GM12878 (cell line): ENCODE results near the gene ZNF672. TPM values are rescaled to one million over a fixed set of nuclear protein-coding genes. Genes with fewer than 3 reads are reported as not detected.

Source experiments
- ATAC-seq: fragments of 200-7000 bp; cut with Tn5 transposase; 3 replicates; pipeline ENCODE4 v1.9.1; 2020; ENCODE audit warnings: mild to moderate bottlenecking, moderate library complexity
- BruUV-seq: library from RNA; stranded (reverse); fragments of 400-500 nt; replicated peaks from 2 replicates; lab custom pipeline; 2021; lab: Mats Ljungman, UMichigan
- CTCF ChIA-PET: fragments of 300-600 bp; sonication (Branson Sonifier 250); formaldehyde crosslinking; extraction: SDS; loops from one replicate; lab custom pipeline; 2021; ENCODE audit warnings: inconsistent platforms; lab: Yijun Ruan, JAX
- POLR2A ChIA-PET: fragments of 350-600 bp; formaldehyde crosslinking; extraction: SDS; loops from one replicate; lab custom pipeline; 2021; ENCODE audit warnings: inconsistent platforms; lab: Charles Lee
- RAD21 ChIA-PET: fragments of 300-600 bp; sonication (Branson Sonifier 250); formaldehyde crosslinking; loops from one replicate; lab custom pipeline; 2023; ENCODE audit warnings: antibody characterized with exemption; ENCODE audit not compliant: unreplicated experiment; lab: Charles Lee
- SMC1A ChIA-PET: fragments of 300-600 bp; sonication (Branson Sonifier 250); formaldehyde crosslinking; loops from one replicate; lab custom pipeline; 2023; ENCODE audit not compliant: unreplicated experiment, uncharacterized antibody; lab: Charles Lee
- DNase-seq: peaks from one replicate; pipeline ENCODE4 v3.0.0-alpha.2; 2011; ENCODE audit warnings: low read depth, low spot score
- FAIRE-seq: peaks from 3 replicates; lab custom pipeline; 2011; peaks lifted over from hg19 to GRCh38; lab: Jason Lieb, UNC
- H2AFZ ChIP-seq: 2 replicates; pipeline ENCODE4 v1.6.0; 2011; ENCODE audit warnings: low read depth, low read length, control low read depth; ENCODE audit not compliant: control insufficient read depth
- H3K27ac ChIP-seq: 2 replicates; pipeline ENCODE4 v1.5.1; 2011; ENCODE audit warnings: control low read depth; ENCODE audit not compliant: control insufficient read depth, insufficient read depth
- H3K27me3 ChIP-seq, 2 experiments: replicated peaks in 1 of 2; 2 replicates each; pipeline versions ENCODE4 v1.6.0 to v1.6.1; 2011; ENCODE audit warnings: low read length in 1 of 2; ENCODE audit not compliant: control insufficient read depth in 2 of 2, insufficient read depth in 2 of 2
- H3K36me3 ChIP-seq, 2 experiments: 2 replicates each; pipeline ENCODE4 v1.5.1; 2011; ENCODE audit warnings: low read length in 1 of 2; ENCODE audit not compliant: control insufficient read depth in 2 of 2, insufficient read depth in 2 of 2
- H3K4me1 ChIP-seq: 2 replicates; pipeline ENCODE4 v1.6.1; 2011; ENCODE audit warnings: mild to moderate bottlenecking, low read length, moderate library complexity, mixed read lengths; ENCODE audit not compliant: control insufficient read depth, insufficient read depth
- H3K4me2 ChIP-seq: 2 replicates; pipeline ENCODE4 v1.6.0; 2011; ENCODE audit warnings: control low read depth; ENCODE audit not compliant: control insufficient read depth, insufficient read depth
- H3K4me3 ChIP-seq: fragments of 200-600 bp; sonication (generic); 2 replicates; pipeline ENCODE4 v1.5.1; 2016
- H3K79me2 ChIP-seq: 2 replicates; pipeline ENCODE4 v1.6.0; 2011; ENCODE audit warnings: low read length; ENCODE audit not compliant: control insufficient read depth, insufficient read depth
- H3K9ac ChIP-seq: 2 replicates; pipeline ENCODE4 v1.8.0; 2011; ENCODE audit warnings: low read length, control low read depth, mixed read lengths; ENCODE audit not compliant: control insufficient read depth, insufficient read depth
- H3K9me3 ChIP-seq: replicated peaks from 3 replicates; pipeline ENCODE4 v1.5.1; 2011; ENCODE audit warnings: mild to moderate bottlenecking, low read length; ENCODE audit not compliant: control insufficient read depth, insufficient read depth
- H4K20me1 ChIP-seq: 2 replicates; pipeline ENCODE4 v1.6.0; 2011; ENCODE audit not compliant: control insufficient read depth, insufficient read depth
- BMI1 ChIP-seq: fragments of 450-650 bp; IDR thresholded peaks from 2 replicates; pipeline ENCODE4 v1.6.1; 2016; ENCODE audit warnings: mild to moderate bottlenecking, moderate library complexity, borderline replicate concordance
- CHD2 ChIP-seq: IDR thresholded peaks from 2 replicates; pipeline ENCODE4 v1.6.1; 2011; ENCODE audit warnings: low read depth, low read length, improper control_type of control experiment, borderline replicate concordance
- EED ChIP-seq: sonication (generic); IDR thresholded peaks from 2 replicates; pipeline ENCODE4 v1.6.1; 2016; ENCODE audit warnings: antibody characterized with exemption, low read depth
- IRF3 ChIP-seq: fragments of 450-650 bp; IDR thresholded peaks from 2 replicates; pipeline ENCODE4 v1.6.1; 2014; ENCODE audit warnings: mild to moderate bottlenecking
- MLLT1 ChIP-seq: fragments of 450-650 bp; IDR thresholded peaks from 2 replicates; pipeline ENCODE4 v1.6.1; 2016; ENCODE audit warnings: mild to moderate bottlenecking
- MYC ChIP-seq: IDR thresholded peaks from 2 replicates; pipeline ENCODE4 v1.6.1; 2011; ENCODE audit warnings: mild to moderate bottlenecking, low read length, moderate library complexity, inconsistent platforms; ENCODE audit not compliant: insufficient read depth, insufficient replicate concordance, insufficient read length, severe bottlenecking
- NRF1 ChIP-seq: conservative IDR thresholded peaks from 2 replicates; pipeline ENCODE4 v1.6.1; 2011; ENCODE audit warnings: mild to moderate bottlenecking, low read depth, low read length, improper control_type of control experiment
- POLR2A ChIP-seq: IDR thresholded peaks from 2 replicates; pipeline ENCODE4 v1.6.1; 2011; ENCODE audit warnings: low read depth, mild to moderate bottlenecking, low read length
- RFX5 ChIP-seq: IDR thresholded peaks from 2 replicates; pipeline ENCODE4 v1.6.1; 2011; ENCODE audit warnings: low read depth, low read length, improper control_type of control experiment
- SP1 ChIP-seq: IDR thresholded peaks from one replicate; pipeline ENCODE4 v1.6.1; 2011; ENCODE audit warnings: low read depth, low read length
- SPI1 ChIP-seq: IDR thresholded peaks from 2 replicates; pipeline ENCODE4 v1.6.1; 2011; ENCODE audit warnings: low read depth, mild to moderate bottlenecking, low read length, moderate library complexity, borderline replicate concordance; ENCODE audit not compliant: insufficient read depth
- SREBF1 ChIP-seq: IDR thresholded peaks from 2 replicates; pipeline ENCODE4 v1.6.1; 2012; ENCODE audit warnings: mild to moderate bottlenecking, low read length
- SUPT20H ChIP-seq: IDR thresholded peaks from 2 replicates; pipeline ENCODE4 v1.6.1; 2011; ENCODE audit warnings: low read depth, mild to moderate bottlenecking, low read length, moderate library complexity, borderline replicate concordance; ENCODE audit not compliant: control insufficient read depth
- TCF3 ChIP-seq: IDR thresholded peaks from 2 replicates; pipeline ENCODE4 v1.6.1; 2012; ENCODE audit warnings: low read depth, mild to moderate bottlenecking, low read length, borderline replicate concordance; ENCODE audit not compliant: insufficient read depth
- ZBTB4 ChIP-seq: fragments of 450-650 bp; formaldehyde crosslinking; IDR thresholded peaks from 2 replicates; pipeline ENCODE4 v1.4.0; 2022; ENCODE audit warnings: mild to moderate bottlenecking, moderate library complexity
- WGBS: methylation state at CpG from one replicate; pipeline ENCODE4 v1.1.6; 2016; ENCODE audit warnings: low lambda C conversion rate; ENCODE audit not compliant: insufficient replicate concordance, insufficient coverage; ENCODE audit errors: missing lambda C conversion rate; 5-methylcytosine and 5-hydroxymethylcytosine counted together
- in situ Hi-C: fragments of 300-500 bp; cut with MboI; formaldehyde crosslinking; loops from 9 replicates; pipeline ENCODE4 v1.14.3; 2018; ENCODE audit warnings: mixed read lengths
- intact Hi-C: fragments of 100-400 bp; cut with micrococcal nuclease; formaldehyde crosslinking; loops from one replicate; pipeline ENCODE4 v1.14.2; 2022; ENCODE audit not compliant: unreplicated experiment
- polyA plus RNA-seq, 11 experiments: library from polyadenylated mRNA; depleted of rRNA in 4 of 11; unstranded in 6 of 11; stranded (reverse) in 5 of 11; fragments of >200 nt; fragmentation: Nextera tagmentation in 4 of 11; fragmentation: Illumina TruSeq in 1 of 11; extraction: Ambion mirVana in 4 of 11; extraction: Trizol in 1 of 11; gene quantifications; 1 replicate in 1 of 11; 2 replicates in 10 of 11; pipeline versions ENCODE4 v1.2.1 to v1.2.3, GENCODE V29; 2011 to 2016; ENCODE audit warnings: inconsistent platforms in 2 of 11, missing spikeins in 2 of 11, low read depth in 1 of 11
- total RNA-seq, 4 experiments: library from RNA; depleted of rRNA in 3 of 4; stranded (reverse); fragments of >200 nt in 3 of 4; fragmentation: Illumina TruSeq in 1 of 4; extraction: Trizol in 1 of 4; gene quantifications; 2 replicates each; pipeline versions ENCODE4 v1.2.1 to v1.2.3, GENCODE V29; 2013 to 2021

ZNF672 gene
- total and polyA plus RNA-seq, 10 of the 15 experiments (the other 5 are each of a cell fraction or from before 2014, with no cell fraction given) = 2.9 to 51.3 (median 39.8) TPM

- TF ChIP-seq SREBF1 = no peak
These were observed 34.9 kb downstream of the ZNF672 start (continued) for GRCh38 chr1:248872752-248873408.

GRCh38 chr1:248873409-248873992 is 35.5 kb downstream of the ZNF672 start:
- no peaks in the 10 kb centered on the region for H4K20me1 ChIP-seq
- WGBS = under 1% methylated on average over 40 of the region's 41 CpGs
- ChIA-PET POLR2A (interaction anchor here (1.0 to 2.4 kb wide), 7 partner anchors 8 to 47 kb away, joined by 3 to 22 read pairs (median 10); partner anchors contain the start of genes SH3BP5L, ZNF672 and ZNF692), CTCF (interaction anchor here (1.0 to 3.3 kb wide), 11 partner anchors 8 to 631 kb away, joined by 3 to 27 read pairs (median 5); partner anchors contain the start of genes PGBD2, SH3BP5L and ZNF692), SMC1A (interaction anchor here (0.8 to 3.9 kb wide), 11 partner anchors 8 to 624 kb away, joined by 3 to 24 read pairs (median 4); partner anchors contain the start of genes SH3BP5L, ZNF672 and ZNF692), RAD21 (interaction anchor here (0.8 to 2.5 kb wide), 11 partner anchors 11 to 69 kb away, joined by 3 to 12 read pairs (median 7); partner anchors contain the start of genes PGBD2, SH3BP5L, ZNF672 and ZNF692)
- ATAC-seq (peak; percentile 87), FAIRE-seq (peak; percentile 86), DNase-seq (peak; percentile 98)
- H3K9me3 ChIP-seq = no peaks in the 10 kb centered on the region
- peak overlapping the region; percentile 87 for H3K9ac ChIP-seq
- BruUV-seq = TSS peak; percentile 90
- H3K27ac ChIP-seq = peak overlapping the region; percentile 85
- H2AFZ ChIP-seq = peak overlapping the region; percentile 98
- intact Hi-C loops (loop anchor here (1.0 kb wide), 3 partner anchors 14 to 47 kb away; partner anchors contain the start of genes ZNF672 and ZNF692), in situ Hi-C loops (no loop called here)
- peak overlapping the region; percentile 90 for H3K4me2 ChIP-seq
- H3K36me3 ChIP-seq = no peaks in the 10 kb centered on the region
- H3K4me3 ChIP-seq = peak overlapping the region; percentile 65
- H3K27me3 ChIP-seq = no peaks in the 10 kb centered on the region
- no peaks in the 10 kb centered on the region for H3K79me2 ChIP-seq
- peaks cover 4% of the 10 kb centered on the region; the same call in 1 of the 2 replicates for H3K4me1 ChIP-seq
- 0 out of 2 replicates have a peak, but pooled peaks have one; percentile 17 for TF ChIP-seq TCF3
- peak; percentile 46; the same call in 1 of the 2 replicates for TF ChIP-seq CHD2
- TF ChIP-seq MYC = no peak
- no peak; the same call in 1 of the 2 replicates for TF ChIP-seq IRF3
- peak; percentile 37; the same call in 1 of the 2 replicates for TF ChIP-seq SPI1
- no peak for TF ChIP-seq RFX5
- TF ChIP-seq EED = no peak
- TF ChIP-seq SUPT20H = no peak
- no peak for TF ChIP-seq NRF1
- no peak for TF ChIP-seq MLLT1
- no peak for TF ChIP-seq SP1
- TF ChIP-seq ZBTB4 (CRISPR knock-in tag) = no peak
- TF ChIP-seq POLR2A = peak; percentile 85
- no peak for TF ChIP-seq BMI1
